HCT116 (cell line): ENCODE results near the gene SYNPO. TPM values are rescaled to one million over a fixed set of nuclear protein-coding genes. Genes with fewer than 3 reads are reported as not detected.

Experiments
- ATAC-seq: fragments of 200-7000 bp; cut with Tn5 transposase; 2 replicates; pipeline ENCODE4 v1.9.1; 2020; ENCODE audit warnings: mild to moderate bottlenecking, moderate library complexity
- BruUV-seq: library from RNA; stranded (reverse); fragments of 400-500 nt; replicated peaks from 2 replicates; lab custom pipeline; 2021; lab: Mats Ljungman, UMichigan
- CTCF ChIA-PET: fragments of 300-600 bp; sonication (Branson Sonifier 250); formaldehyde crosslinking; loops from one replicate; lab custom pipeline; 2021; ENCODE audit warnings: antibody characterized with exemption; lab: Charles Lee
- POLR2A ChIA-PET: fragments of 300-600, 350-600 bp; sonication (Branson Sonifier 250); formaldehyde crosslinking; loops from one replicate; lab custom pipeline; 2021; ENCODE audit warnings: antibody characterized with exemption; lab: Charles Lee
- RAD21 ChIA-PET, 2 experiments: fragments of 300-600 bp; sonication (Branson Sonifier 250); formaldehyde crosslinking; loops; one replicate each; lab custom pipeline; 2023; ENCODE audit warnings: low total read pairs in 2 of 2; ENCODE audit not compliant: uncharacterized antibody in 2 of 2, unreplicated experiment in 2 of 2, low non-redundant PET in 1 of 2; lab: Charles Lee
- DNase-seq: peaks from one replicate; pipeline ENCODE4 v3.0.0-alpha.2; 2010; ENCODE audit warnings: low read depth, low spot score
- H2AFZ ChIP-seq: fragments of 200-600 bp; shearing (Covaris generic), sonication (generic); 2 replicates; pipeline ENCODE4 v1.6.1; 2017; ENCODE audit warnings: low read depth, mixed run types, mixed read lengths, antibody characterized with exemption, low read length; ENCODE audit not compliant: poor library complexity, severe bottlenecking
- H3K27ac ChIP-seq: 2 replicates; pipeline ENCODE4 v1.5.1; 2012; ENCODE audit warnings: low read depth, low read length
- H3K27me3 ChIP-seq: fragments of 200-600 bp; sonication (generic); 2 replicates; pipeline ENCODE4 v1.6.1; 2016; ENCODE audit warnings: mixed run types, low read length, mixed read lengths; ENCODE audit not compliant: insufficient read depth
- H3K36me3 ChIP-seq, 2 experiments: fragments of 200-500 bp in 1 of 2; fragments of 200-600 bp in 1 of 2; sonication (Bioruptor generic) in 1 of 2; sonication (generic) in 1 of 2; 2 replicates each; pipeline versions ENCODE4 v1.5.1 to v1.6.1; 2014 to 2016; ENCODE audit warnings: low read length in 2 of 2, inconsistent platforms in 1 of 2, mixed read lengths in 1 of 2, mixed run types in 1 of 2; ENCODE audit not compliant: insufficient read depth in 2 of 2, control insufficient read depth in 1 of 2
- H3K4me1 ChIP-seq, 2 experiments: fragments of 200-600 bp in 1 of 2; sonication (generic) in 1 of 2; 2 replicates each; pipeline versions ENCODE4 v1.5.1 to v1.6.1; 2012 to 2017; ENCODE audit warnings: low read length in 2 of 2, inconsistent platforms in 1 of 2, mild to moderate bottlenecking in 1 of 2, mixed read lengths in 1 of 2, mixed run types in 1 of 2, moderate library complexity in 1 of 2; ENCODE audit not compliant: insufficient read depth in 2 of 2, control insufficient read depth in 1 of 2
- H3K4me2 ChIP-seq: fragments of 200-600 bp; sonication (generic); 2 replicates; pipeline ENCODE4 v1.6.1; 2017; ENCODE audit warnings: mixed run types, low read length, mixed read lengths
- H3K4me3 ChIP-seq, 2 experiments: fragments of 200-600 bp in 1 of 2; sonication (generic) in 1 of 2; replicated peaks in 1 of 2; 2 replicates each; pipeline ENCODE4 v1.5.1; 2011 to 2016; ENCODE audit warnings: low read length in 2 of 2, control low read depth in 1 of 2, low read depth in 1 of 2, mild to moderate bottlenecking in 1 of 2, mixed read lengths in 1 of 2, mixed run types in 1 of 2
- H3K79me2 ChIP-seq: fragments of 200-600 bp; sonication (generic); 2 replicates; pipeline ENCODE4 v1.6.1; 2017; ENCODE audit warnings: mild to moderate bottlenecking, mixed run types, low read length, moderate library complexity, mixed read lengths; ENCODE audit not compliant: insufficient read depth
- H3K9ac ChIP-seq: fragments of 200-600 bp; sonication (generic); 2 replicates; pipeline ENCODE4 v1.6.1; 2016; ENCODE audit warnings: low read length, mixed read lengths
- H3K9me2 ChIP-seq: fragments of 200-600 bp; sonication (generic), shearing (Covaris generic); 2 replicates; pipeline ENCODE4 v1.6.1; 2017; ENCODE audit warnings: mixed run types, mild to moderate bottlenecking, moderate library complexity; ENCODE audit not compliant: insufficient read depth
- H3K9me3 ChIP-seq, 2 experiments: fragments of 200-500 bp in 1 of 2; fragments of 200-600 bp in 1 of 2; sonication (Bioruptor generic) in 1 of 2; sonication (generic) in 1 of 2; 2 replicates each; pipeline ENCODE4 v1.6.1; 2014 to 2017; ENCODE audit warnings: low read length in 2 of 2, mixed read lengths in 2 of 2, inconsistent platforms in 1 of 2, low read depth in 1 of 2, mild to moderate bottlenecking in 1 of 2, mixed run types in 1 of 2, moderate library complexity in 1 of 2; ENCODE audit not compliant: control insufficient read depth in 1 of 2, insufficient read depth in 1 of 2
- H4K20me1 ChIP-seq: fragments of 200-600 bp; sonication (generic), shearing (Covaris generic); 2 replicates; pipeline ENCODE4 v1.6.1; 2017; ENCODE audit warnings: mixed run types, mild to moderate bottlenecking, moderate library complexity; ENCODE audit not compliant: insufficient read depth
- POLR2AphosphoS5 ChIP-seq: IDR thresholded peaks from 2 replicates; pipeline ENCODE4 v1.6.1; 2011; ENCODE audit warnings: mild to moderate bottlenecking, low read depth, low read length, moderate library complexity
- RAD21 ChIP-seq: IDR thresholded peaks from 2 replicates; pipeline ENCODE4 v1.6.1; 2012; ENCODE audit warnings: low read depth, mild to moderate bottlenecking
- ZFX ChIP-seq: fragments of 450-650 bp; IDR thresholded peaks from 2 replicates; pipeline ENCODE4 v1.6.1; 2017
- intact Hi-C: fragments of 100-400 bp; cut with micrococcal nuclease; formaldehyde crosslinking; loops from 2 replicates; pipeline ENCODE4 v1.10.0; 2022
- total RNA-seq: library from RNA; stranded (reverse); gene quantifications from one replicate; pipeline ENCODE4 v1.2.1, GENCODE V29; 2021; ENCODE audit not compliant: unreplicated experiment

Gene SYNPO
- total RNA-seq, 1 experiment from 2014 or later = 8.2 TPM

- Histone ChIP-seq H3K27ac (no peak overlapping the region), H3K27me3 (no peaks in the 10 kb centered on the region), H3K4me1 (peaks cover 74 to 95% of the 10 kb centered on the region in 2 experiments), H3K79me2 (no peaks in the 10 kb centered on the region), H3K9me2 (no peaks in the 10 kb centered on the region), H4K20me1 (no peaks in the 10 kb centered on the region), H3K36me3 (no peaks in the 10 kb centered on the region), H3K9ac (no peak overlapping the region), H2AFZ (no peak overlapping the region), H3K4me2 (peak overlapping the region; percentile 67), H3K9me3 (no peaks in the 10 kb centered on the region), H3K4me3 (no peak overlapping the region)
- intact Hi-C loops = no loop called here
- ChIA-PET RAD21 (no interaction called here), POLR2A (no interaction called here), CTCF (interaction anchor here (0.8 kb wide), 1 partner anchor 11 kb away, joined by 3 read pairs; no protein-coding TSS in a partner anchor)
- ATAC-seq (no peak), DNase-seq (no peak)
- TF ChIP-seq RAD21 = no peak
- BruUV-seq = no TSS peak
Measured at GRCh38 chr5:150641006-150641570, 628 bp downstream of the SYNPO start.

DNA sequence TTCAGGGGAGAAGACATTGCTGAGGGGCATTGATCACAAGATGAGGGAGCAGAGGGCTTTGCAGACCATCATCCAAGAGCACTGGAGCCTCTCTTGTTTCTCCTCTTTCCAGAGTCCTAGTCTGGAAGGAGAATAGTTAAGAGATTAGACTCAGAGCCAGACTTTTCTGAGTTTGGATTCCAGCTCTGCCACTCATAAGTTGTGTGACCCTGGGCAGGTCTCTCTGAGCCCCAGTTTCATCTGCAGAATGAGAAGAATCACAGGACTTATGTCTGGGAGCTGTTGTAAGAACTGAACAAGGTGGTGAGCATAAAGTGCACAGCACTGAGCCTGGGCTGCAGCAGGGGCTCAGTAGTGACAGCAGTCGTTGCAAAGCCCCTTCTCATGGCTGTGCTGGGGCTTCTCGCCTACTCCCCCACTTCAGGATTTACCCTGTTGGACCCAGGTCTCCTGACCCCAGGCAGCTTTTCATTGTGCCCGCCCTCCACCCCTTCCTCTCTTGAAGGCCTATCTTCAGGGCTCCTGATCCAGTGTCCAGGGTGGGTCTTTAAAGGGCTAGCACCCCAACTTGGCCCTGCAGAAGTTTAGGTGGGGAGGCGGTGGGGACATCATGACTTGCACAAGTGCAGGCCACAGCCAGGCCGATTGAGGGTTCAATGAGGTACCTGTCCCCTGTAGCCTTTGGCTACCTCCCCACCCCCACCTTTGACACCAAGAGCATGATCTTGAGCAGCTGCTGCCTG is 1.5 kb downstream of the SYNPO start:
- Histone ChIP-seq H3K9me2 (no peaks in the 10 kb centered on the region), H3K27ac (no peak overlapping the region), H3K9ac (no peak overlapping the region), H3K36me3 (no peaks in the 10 kb centered on the region), H3K79me2 (no peaks in the 10 kb centered on the region), H3K4me2 (peak overlapping the region; percentile 67), H2AFZ (no peak overlapping the region), H3K4me3 (peak overlapping the region in 1 of 2 experiments; percentile 22; a peak in 1 of 4 replicates), H3K27me3 (no peaks in the 10 kb centered on the region), H4K20me1 (no peaks in the 10 kb centered on the region), H3K4me1 (peaks cover 65 to 86% of the 10 kb centered on the region in 2 experiments), H3K9me3 (no peaks in the 10 kb centered on the region)
- ATAC-seq (no peak; the same call in 1 of the 2 replicates), DNase-seq (no peak)
- intact Hi-C loops = no loop called here
- BruUV-seq = no TSS peak
- ChIA-PET CTCF (interaction anchor here (0.7 to 1.1 kb wide), 3 partner anchors 10 to 82 kb away, joined by 3 to 5 read pairs (median 3); no protein-coding TSS in a partner anchor), POLR2A (interaction anchor here (0.7 kb wide), 1 partner anchor 15 kb away, joined by 3 read pairs; no protein-coding TSS in a partner anchor), RAD21 (no interaction called here)
- TF ChIP-seq POLR2AphosphoS5 (0 out of 2 replicates have a peak, but pooled peaks have one; percentile 2), ZFX (no peak)
